HCT116 (cell line): Measurements from ENCODE around the gene PLCXD1. TPM values are rescaled to one million over a fixed set of nuclear protein-coding genes. Genes with fewer than 3 reads are reported as not detected.

ENCODE experiments used
- ATAC-seq: fragments of 200-7000 bp; cut with Tn5 transposase; 2 replicates; pipeline ENCODE4 v1.9.1; 2020; ENCODE audit warnings: mild to moderate bottlenecking, moderate library complexity
- BruUV-seq: library from RNA; stranded (reverse); fragments of 400-500 nt; replicated peaks from 2 replicates; lab custom pipeline; 2021; lab: Mats Ljungman, UMichigan
- CTCF ChIA-PET: fragments of 300-600 bp; sonication (Branson Sonifier 250); formaldehyde crosslinking; loops from one replicate; lab custom pipeline; 2021; ENCODE audit warnings: antibody characterized with exemption; lab: Charles Lee
- POLR2A ChIA-PET: fragments of 300-600, 350-600 bp; sonication (Branson Sonifier 250); formaldehyde crosslinking; loops from one replicate; lab custom pipeline; 2021; ENCODE audit warnings: antibody characterized with exemption; lab: Charles Lee
- RAD21 ChIA-PET, 2 experiments: fragments of 300-600 bp; sonication (Branson Sonifier 250); formaldehyde crosslinking; loops; one replicate each; lab custom pipeline; 2023; ENCODE audit warnings: low total read pairs in 2 of 2; ENCODE audit not compliant: uncharacterized antibody in 2 of 2, unreplicated experiment in 2 of 2, low non-redundant PET in 1 of 2; lab: Charles Lee
- DNase-seq: peaks from one replicate; pipeline ENCODE4 v3.0.0-alpha.2; 2010; ENCODE audit warnings: low read depth, low spot score
- H2AFZ ChIP-seq: fragments of 200-600 bp; shearing (Covaris generic), sonication (generic); 2 replicates; pipeline ENCODE4 v1.6.1; 2017; ENCODE audit warnings: low read depth, mixed run types, mixed read lengths, antibody characterized with exemption, low read length; ENCODE audit not compliant: poor library complexity, severe bottlenecking
- H3K27ac ChIP-seq: 2 replicates; pipeline ENCODE4 v1.5.1; 2012; ENCODE audit warnings: low read depth, low read length
- H3K27me3 ChIP-seq: fragments of 200-600 bp; sonication (generic); 2 replicates; pipeline ENCODE4 v1.6.1; 2016; ENCODE audit warnings: mixed run types, low read length, mixed read lengths; ENCODE audit not compliant: insufficient read depth
- H3K36me3 ChIP-seq, 2 experiments: fragments of 200-500 bp in 1 of 2; fragments of 200-600 bp in 1 of 2; sonication (Bioruptor generic) in 1 of 2; sonication (generic) in 1 of 2; 2 replicates each; pipeline versions ENCODE4 v1.5.1 to v1.6.1; 2014 to 2016; ENCODE audit warnings: low read length in 2 of 2, inconsistent platforms in 1 of 2, mixed read lengths in 1 of 2, mixed run types in 1 of 2; ENCODE audit not compliant: insufficient read depth in 2 of 2, control insufficient read depth in 1 of 2
- H3K4me1 ChIP-seq, 2 experiments: fragments of 200-600 bp in 1 of 2; sonication (generic) in 1 of 2; 2 replicates each; pipeline versions ENCODE4 v1.5.1 to v1.6.1; 2012 to 2017; ENCODE audit warnings: low read length in 2 of 2, inconsistent platforms in 1 of 2, mild to moderate bottlenecking in 1 of 2, mixed read lengths in 1 of 2, mixed run types in 1 of 2, moderate library complexity in 1 of 2; ENCODE audit not compliant: insufficient read depth in 2 of 2, control insufficient read depth in 1 of 2
- H3K4me2 ChIP-seq: fragments of 200-600 bp; sonication (generic); 2 replicates; pipeline ENCODE4 v1.6.1; 2017; ENCODE audit warnings: mixed run types, low read length, mixed read lengths
- H3K4me3 ChIP-seq, 2 experiments: fragments of 200-600 bp in 1 of 2; sonication (generic) in 1 of 2; replicated peaks in 1 of 2; 2 replicates each; pipeline ENCODE4 v1.5.1; 2011 to 2016; ENCODE audit warnings: low read length in 2 of 2, control low read depth in 1 of 2, low read depth in 1 of 2, mild to moderate bottlenecking in 1 of 2, mixed read lengths in 1 of 2, mixed run types in 1 of 2
- H3K79me2 ChIP-seq: fragments of 200-600 bp; sonication (generic); 2 replicates; pipeline ENCODE4 v1.6.1; 2017; ENCODE audit warnings: mild to moderate bottlenecking, mixed run types, low read length, moderate library complexity, mixed read lengths; ENCODE audit not compliant: insufficient read depth
- H3K9ac ChIP-seq: fragments of 200-600 bp; sonication (generic); 2 replicates; pipeline ENCODE4 v1.6.1; 2016; ENCODE audit warnings: low read length, mixed read lengths
- H3K9me2 ChIP-seq: fragments of 200-600 bp; sonication (generic), shearing (Covaris generic); 2 replicates; pipeline ENCODE4 v1.6.1; 2017; ENCODE audit warnings: mixed run types, mild to moderate bottlenecking, moderate library complexity; ENCODE audit not compliant: insufficient read depth
- H3K9me3 ChIP-seq, 2 experiments: fragments of 200-500 bp in 1 of 2; fragments of 200-600 bp in 1 of 2; sonication (Bioruptor generic) in 1 of 2; sonication (generic) in 1 of 2; 2 replicates each; pipeline ENCODE4 v1.6.1; 2014 to 2017; ENCODE audit warnings: low read length in 2 of 2, mixed read lengths in 2 of 2, inconsistent platforms in 1 of 2, low read depth in 1 of 2, mild to moderate bottlenecking in 1 of 2, mixed run types in 1 of 2, moderate library complexity in 1 of 2; ENCODE audit not compliant: control insufficient read depth in 1 of 2, insufficient read depth in 1 of 2
- H4K20me1 ChIP-seq: fragments of 200-600 bp; sonication (generic), shearing (Covaris generic); 2 replicates; pipeline ENCODE4 v1.6.1; 2017; ENCODE audit warnings: mixed run types, mild to moderate bottlenecking, moderate library complexity; ENCODE audit not compliant: insufficient read depth
- CBX3 ChIP-seq: IDR thresholded peaks from 2 replicates; pipeline ENCODE4 v1.6.1; 2012; ENCODE audit warnings: low read depth
- EZH2 ChIP-seq: fragments of 200-600 bp; sonication (generic); IDR thresholded peaks from 2 replicates; pipeline ENCODE4 v1.6.1; 2017; ENCODE audit warnings: antibody characterized with exemption, mixed run types
- REST ChIP-seq: IDR thresholded peaks from 2 replicates; pipeline ENCODE4 v1.6.1; 2012; ENCODE audit warnings: low read depth
- SIN3A ChIP-seq: IDR thresholded peaks from 2 replicates; pipeline ENCODE4 v1.6.1; 2012; ENCODE audit warnings: low read depth
- SRF ChIP-seq: IDR thresholded peaks from 2 replicates; pipeline ENCODE4 v1.6.1; 2012; ENCODE audit warnings: low read depth
- intact Hi-C: fragments of 100-400 bp; cut with micrococcal nuclease; formaldehyde crosslinking; loops from 2 replicates; pipeline ENCODE4 v1.10.0; 2022
- total RNA-seq: library from RNA; stranded (reverse); gene quantifications from one replicate; pipeline ENCODE4 v1.2.1, GENCODE V29; 2021; ENCODE audit not compliant: unreplicated experiment
- TF ChIP-seq, protein P1 (sequence below): IDR thresholded peaks from 2 replicates; pipeline ENCODE4 v1.6.1; 2012
- TF ChIP-seq, protein P2 (sequence below): IDR thresholded peaks from 2 replicates; pipeline ENCODE4 v1.6.1; 2011; ENCODE audit warnings: mild to moderate bottlenecking, low read length, moderate library complexity; ENCODE audit not compliant: insufficient replicate concordance; ENCODE audit errors: extremely low read depth

PLCXD1 gene
- total RNA-seq, 1 experiment from 2014 or later = 26.3 TPM

- H3K27me3 ChIP-seq = no peaks in the 10 kb centered on the region
- ChIA-PET RAD21 (no interaction called here), CTCF (no interaction called here), POLR2A (no interaction called here)
- no peaks in the 10 kb centered on the region for H3K9me3 ChIP-seq
- no peak for DNase-seq
- no TSS peak for BruUV-seq
- no peaks in the 10 kb centered on the region for H3K36me3 ChIP-seq
- intact Hi-C loops = no loop called here
- no peaks in the 10 kb centered on the region for H3K9me2 ChIP-seq
- no peak for TF ChIP-seq SIN3A
- no peak for TF ChIP-seq EZH2
- TF ChIP-seq, protein P1, sequence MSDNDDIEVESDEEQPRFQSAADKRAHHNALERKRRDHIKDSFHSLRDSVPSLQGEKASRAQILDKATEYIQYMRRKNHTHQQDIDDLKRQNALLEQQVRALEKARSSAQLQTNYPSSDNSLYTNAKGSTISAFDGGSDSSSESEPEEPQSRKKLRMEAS = no peak
- TF ChIP-seq SRF = no peak
- no peak for TF ChIP-seq CBX3
- H4K20me1 ChIP-seq = no peaks in the 10 kb centered on the region
- no peak overlapping the region for H3K27ac ChIP-seq
- no peak overlapping the region for H3K9ac ChIP-seq
- no peak overlapping the region for H3K4me3 ChIP-seq
- H2AFZ ChIP-seq = no peak overlapping the region
- ATAC-seq = no peak
- no peak overlapping the region for H3K4me2 ChIP-seq
- peaks cover 5 to 13% of the 10 kb centered on the region in 2 experiments; a peak in 2 of 4 replicates for H3K4me1 ChIP-seq
- H3K79me2 ChIP-seq = no peaks in the 10 kb centered on the region
Measured at GRCh38 chrX:334971-335757, 54.0 kb downstream of the PLCXD1 start.

DNA sequence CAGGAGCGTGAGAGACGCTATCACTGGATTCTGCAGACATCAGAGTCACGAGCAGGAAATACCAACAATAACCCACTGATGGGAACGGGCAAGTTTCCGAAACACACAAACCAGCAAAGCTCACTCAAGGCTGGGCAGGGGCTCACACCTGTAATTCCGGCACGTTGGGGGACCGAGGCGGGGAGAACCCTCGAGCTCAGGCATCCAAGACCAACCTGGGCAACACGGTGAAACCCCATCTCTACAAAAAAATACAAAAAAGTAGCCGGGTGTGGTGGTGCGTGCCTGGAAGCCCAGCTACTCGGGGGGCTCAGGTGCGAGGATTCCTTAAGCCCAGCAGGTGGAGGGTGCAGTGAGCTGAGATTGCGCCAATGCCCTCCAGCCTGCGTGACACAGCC, 54.6 kb downstream of the PLCXD1 start:
- ChIA-PET RAD21 (no interaction called here), CTCF (no interaction called here), POLR2A (no interaction called here)
- Histone ChIP-seq H3K27ac (no peak overlapping the region), H2AFZ (no peak overlapping the region), H3K4me2 (no peak overlapping the region), H3K4me3 (no peak overlapping the region), H3K36me3 (no peaks in the 10 kb centered on the region), H4K20me1 (no peaks in the 10 kb centered on the region), H3K9ac (no peak overlapping the region), H3K9me3 (no peaks in the 10 kb centered on the region), H3K9me2 (no peaks in the 10 kb centered on the region), H3K27me3 (no peaks in the 10 kb centered on the region), H3K4me1 (peaks cover 5 to 13% of the 10 kb centered on the region in 2 experiments; a peak in 2 of 4 replicates), H3K79me2 (no peaks in the 10 kb centered on the region)
- TF ChIP-seq REST (no peak), SRF (no peak)
- TF ChIP-seq, protein P2, sequence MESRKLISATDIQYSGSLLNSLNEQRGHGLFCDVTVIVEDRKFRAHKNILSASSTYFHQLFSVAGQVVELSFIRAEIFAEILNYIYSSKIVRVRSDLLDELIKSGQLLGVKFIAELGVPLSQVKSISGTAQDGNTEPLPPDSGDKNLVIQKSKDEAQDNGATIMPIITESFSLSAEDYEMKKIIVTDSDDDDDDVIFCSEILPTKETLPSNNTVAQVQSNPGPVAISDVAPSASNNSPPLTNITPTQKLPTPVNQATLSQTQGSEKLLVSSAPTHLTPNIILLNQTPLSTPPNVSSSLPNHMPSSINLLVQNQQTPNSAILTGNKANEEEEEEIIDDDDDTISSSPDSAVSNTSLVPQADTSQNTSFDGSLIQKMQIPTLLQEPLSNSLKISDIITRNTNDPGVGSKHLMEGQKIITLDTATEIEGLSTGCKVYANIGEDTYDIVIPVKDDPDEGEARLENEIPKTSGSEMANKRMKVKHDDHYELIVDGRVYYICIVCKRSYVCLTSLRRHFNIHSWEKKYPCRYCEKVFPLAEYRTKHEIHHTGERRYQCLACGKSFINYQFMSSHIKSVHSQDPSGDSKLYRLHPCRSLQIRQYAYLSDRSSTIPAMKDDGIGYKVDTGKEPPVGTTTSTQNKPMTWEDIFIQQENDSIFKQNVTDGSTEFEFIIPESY = no peak
- ATAC-seq = no peak
- intact Hi-C loops = no loop called here
- DNase-seq = no peak
- BruUV-seq = no TSS peak
